OCI-LY1 (cell line): Measurements from ENCODE around the gene MEIS1.

Source experiments
- CTCF ChIP-seq: fragments of 200-600 bp; sonication (generic), shearing (Covaris generic); IDR thresholded peaks from 2 replicates; pipeline ENCODE4 v1.5.1; 2017; ENCODE audit warnings: mild to moderate bottlenecking, antibody characterized with exemption, low read length, moderate library complexity, mixed read lengths
- EZH2 ChIP-seq: fragments of 200-600 bp; sonication (generic), shearing (Covaris generic); IDR thresholded peaks from 2 replicates; pipeline ENCODE4 v1.8.0; 2017; ENCODE audit warnings: borderline replicate concordance, mixed run types, mild to moderate bottlenecking, antibody characterized with exemption, low read length, moderate library complexity, mixed read lengths

DNA sequence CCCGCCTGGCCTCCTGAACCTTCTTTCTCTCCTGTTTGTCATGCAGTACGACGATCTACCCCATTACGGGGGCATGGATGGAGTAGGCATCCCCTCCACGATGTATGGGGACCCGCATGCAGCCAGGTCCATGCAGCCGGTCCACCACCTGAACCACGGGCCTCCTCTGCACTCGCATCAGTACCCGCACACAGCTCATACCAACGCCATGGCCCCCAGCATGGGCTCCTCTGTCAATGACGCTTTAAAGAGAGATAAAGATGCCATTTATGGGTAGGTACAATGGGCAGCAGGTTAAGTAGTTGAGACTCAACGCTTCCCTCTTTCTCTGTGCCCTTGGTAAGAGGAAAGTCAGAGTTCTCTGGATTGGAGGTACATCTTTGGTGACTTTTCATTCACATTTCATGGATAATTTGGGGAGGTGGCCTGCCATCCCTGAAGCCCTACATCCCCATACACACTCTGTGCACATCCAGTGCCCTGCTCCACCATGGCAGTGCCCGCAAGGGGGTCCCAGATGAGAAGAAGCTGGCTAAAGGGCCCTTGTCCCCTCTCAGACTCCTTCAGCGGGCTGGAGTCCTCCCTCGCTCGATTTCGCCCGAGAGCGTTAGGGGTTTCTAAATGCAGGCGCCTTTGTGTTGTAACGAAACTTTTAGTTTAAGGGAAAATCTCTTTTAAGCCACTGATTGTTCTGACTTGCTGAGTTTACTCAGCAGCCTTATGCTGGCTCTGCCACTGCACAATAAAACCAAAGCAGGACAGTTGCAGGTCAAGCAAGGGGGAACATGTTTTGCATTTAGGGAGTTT, 3.0 kb downstream of the MEIS1 start:
- no peak for TF ChIP-seq EZH2
- TF ChIP-seq CTCF: no peak
